Vagina (tissue), 2 donors: ENCODE measurements around the gene DPYSL5.

Experiments used
- CTCF ChIP-seq, 3 experiments: fragments of 450-650 bp in 2 of 3; fragments of 200-600 bp in 1 of 3; sonication (generic) in 1 of 3; IDR thresholded peaks; one replicate each; pipeline ENCODE4 v1.5.1; 2017 to 2019; ENCODE audit warnings: antibody characterized with exemption in 3 of 3, mild to moderate bottlenecking in 2 of 3, moderate library complexity in 2 of 3
- POLR2A ChIP-seq, 2 donors: fragments of 450-650 bp; IDR thresholded peaks; one replicate each; pipeline ENCODE4 v1.6.1; 2017; ENCODE audit warnings: antibody characterized with exemption in 2 of 2, mild to moderate bottlenecking in 2 of 2, moderate library complexity in 2 of 2
- POLR2AphosphoS5 ChIP-seq, 2 donors: sonication (generic); formaldehyde crosslinking; IDR thresholded peaks; one replicate each; pipeline ENCODE4 v1.9.0; 2017; ENCODE audit warnings: antibody characterized with exemption in 2 of 2, mild to moderate bottlenecking in 2 of 2, low read depth in 1 of 2; ENCODE audit not compliant: insufficient read depth in 1 of 2

- no peak for TF ChIP-seq POLR2AphosphoS5 (IDR thresholded peaks at IDR 0.05; ENCODE audit: insufficient read depth in 1 of 2, low read depth in 1 of 2)
- TF ChIP-seq CTCF (IDR thresholded peaks at IDR 0.05) = no peak
- TF ChIP-seq POLR2A (IDR thresholded peaks at IDR 0.05) = no peak
These were observed 28.3 kb downstream of the DPYSL5 start for GRCh38 chr2:26876260-26876659.
